ENCODE measurements around the gene CCDC39. TPM values are rescaled to one million over a fixed set of nuclear protein-coding genes. Genes with fewer than 3 reads are reported as not detected.

Gene CCDC39
- total and polyA plus RNA-seq, 2 of the 13 experiments (the other 11 are each of a cell fraction or from before 2014, with no cell fraction given) = not detected

- no peak for TF ChIP-seq AFF4 (CRISPR knock-in tag; IDR thresholded peaks at IDR 0.05)
- no peak for TF ChIP-seq ZNF816 (CRISPR knock-in tag; IDR thresholded peaks at IDR 0.05; ENCODE audit: borderline replicate concordance)
- TF ChIP-seq NFE2L2 (IDR thresholded peaks at IDR 0.05; ENCODE audit: low read length) = no peak
These were observed 62.2 kb downstream of the CCDC39 start (continued) for GRCh38 chr3:180617049-180617448.

GRCh38 chr3:180615954-180616353 is 63.3 kb downstream of the CCDC39 start:
- Histone ChIP-seq H3K4me2 (ENCODE audit: low read depth, low read length) (no peak overlapping the region), H3K79me2 (ENCODE audit: insufficient read depth, low read length) (no peaks in the 10 kb centered on the region), H3K27me3 (ENCODE audit: control insufficient read depth in 1 of 2, insufficient read depth in 2 of 2, low read length in 2 of 2) (no peaks in the 10 kb centered on the region), H3K9me3 (ENCODE audit: low read length) (no peaks in the 10 kb centered on the region), H2AFZ (ENCODE audit: low read length) (no peak overlapping the region), H3K36me3 (replicated peaks in 1 of 2; ENCODE audit: control insufficient read depth in 1 of 2, insufficient read depth in 2 of 2, low read length in 2 of 2) (peaks cover 0 to 20% of the 10 kb centered on the region in 2 experiments; a peak in 3 of 5 replicates), H3K27ac (ENCODE audit: extremely low read length, insufficient read depth, low read length) (no peak overlapping the region), H3K4me3 (replicated peaks in 1 of 3; ENCODE audit: insufficient read depth in 1 of 3, low read depth in 2 of 3, low read length in 3 of 3) (no peak overlapping the region), H3K9ac (ENCODE audit: insufficient read depth, low read depth, low read length) (no peak overlapping the region), H3K4me1 (ENCODE audit: insufficient read depth, low read length) (no peaks in the 10 kb centered on the region), H4K20me1 (ENCODE audit: insufficient read depth, low read length) (no peaks in the 10 kb centered on the region)
- DNase-seq (ENCODE audit: low spot score) = no peak
- no peak for ATAC-seq
- no TSS peak for BruUV-seq (replicated peaks)
- no peak for FAIRE-seq
- intact Hi-C loops (cut with micrococcal nuclease; ENCODE audit: unreplicated experiment) (no loop called here), in situ Hi-C loops (cut with HindIII; ENCODE audit: extremely low pct_ligation_motif_present, low pct_unique_long_range_greater_than_20kb) (loop anchor here (25.0 kb wide), 1 partner anchor 371 kb away; the partner anchor contains the start of gene DNAJC19)
- TF ChIP-seq ARNT2 (CRISPR knock-in tag; IDR thresholded peaks at IDR 0.05; ENCODE audit: low read depth) (no peak), POLR2G (IDR thresholded peaks at IDR 0.05; ENCODE audit: low read depth, low read length) (0 out of 2 replicates have a peak, but pooled peaks have one; percentile 34), ZNF652 (CRISPR knock-in tag; IDR thresholded peaks at IDR 0.05; ENCODE audit: borderline replicate concordance, low read depth) (0 out of 2 replicates have a peak, but pooled peaks have one; percentile 14)
- WGBS (ENCODE audit: low lambda C conversion rate) = 98% methylated on average over 3 of the region's 3 CpGs
- CTCF ChIA-PET (ENCODE audit: low intra/inter-chr PET ratio, low total read pairs) = no interaction called here
- POLR2A ChIA-PET = interaction anchor here (2.3 kb wide), 1 partner anchor 14 kb away, joined by 6 read pairs; the partner anchor contains the start of gene TTC14

Data from HepG2 (cell line).